Calu3 (cell line): ENCODE measurements around the gene RAD17. TPM values are rescaled to one million over a fixed set of nuclear protein-coding genes. Genes with fewer than 3 reads are reported as not detected.
A peak's percentile ranks its signal among the peaks of the same experiment; 100 is the strongest.
"Not testable (repeated sequence)": the region's sequence is repeated elsewhere in the genome, so short reads cannot be mapped to it uniquely, and the experiment has no call there.

Experiments
- BruUV-seq: library from RNA; stranded (reverse); fragments of 400-500 nt; replicated peaks from 2 replicates; lab custom pipeline; 2021; lab: Mats Ljungman, UMichigan
- CTCF ChIA-PET: fragments of 300-600 bp; sonication (Branson Sonifier 250); formaldehyde crosslinking; loops from one replicate; lab custom pipeline; 2022; ENCODE audit warnings: antibody characterized with exemption; lab: Charles Lee
- DNase-seq: peaks from one replicate; pipeline ENCODE4 v3.0.0; 2022
- H3K27ac Mint-ChIP-seq: one replicate; pipeline ENCODE4 v1.8.0; 2022; ENCODE audit warnings: mixed read lengths; ENCODE audit not compliant: unreplicated experiment
- H3K27me3 Mint-ChIP-seq: one replicate; pipeline ENCODE4 v1.8.0; 2022; ENCODE audit warnings: mixed read lengths; ENCODE audit not compliant: unreplicated experiment
- H3K36me3 Mint-ChIP-seq: one replicate; pipeline ENCODE4 v1.8.0; 2022; ENCODE audit warnings: mild to moderate bottlenecking, moderate library complexity, mixed read lengths; ENCODE audit not compliant: insufficient read depth, unreplicated experiment
- H3K4me1 Mint-ChIP-seq: one replicate; pipeline ENCODE4 v1.8.0; 2022; ENCODE audit warnings: mild to moderate bottlenecking, low read depth, mixed read lengths; ENCODE audit not compliant: unreplicated experiment
- H3K4me3 Mint-ChIP-seq: one replicate; pipeline ENCODE4 v1.8.0; 2022; ENCODE audit warnings: mild to moderate bottlenecking, low read depth, moderate library complexity, mixed read lengths; ENCODE audit not compliant: unreplicated experiment
- H3K9me3 Mint-ChIP-seq: one replicate; pipeline ENCODE4 v1.8.0; 2022; ENCODE audit warnings: low read depth, mixed read lengths; ENCODE audit not compliant: unreplicated experiment
- intact Hi-C: fragments of 100-400 bp; cut with micrococcal nuclease; formaldehyde crosslinking; loops from one replicate; pipeline ENCODE4 v1.10.0; 2022; ENCODE audit not compliant: unreplicated experiment
- total RNA-seq: library from RNA; stranded (reverse); gene quantifications from 2 replicates; pipeline ENCODE4 v1.2.3, GENCODE V29; 2022
- TF ChIP-seq, protein P1 (sequence below): fragments of 200-600 bp; IDR thresholded peaks from one replicate; pipeline ENCODE4 v1.8.0; 2022; ENCODE audit warnings: antibody characterized with exemption; ENCODE audit not compliant: unreplicated experiment

Gene RAD17
- total RNA-seq, 1 experiment from 2014 or later = 16.9 TPM

DNA sequence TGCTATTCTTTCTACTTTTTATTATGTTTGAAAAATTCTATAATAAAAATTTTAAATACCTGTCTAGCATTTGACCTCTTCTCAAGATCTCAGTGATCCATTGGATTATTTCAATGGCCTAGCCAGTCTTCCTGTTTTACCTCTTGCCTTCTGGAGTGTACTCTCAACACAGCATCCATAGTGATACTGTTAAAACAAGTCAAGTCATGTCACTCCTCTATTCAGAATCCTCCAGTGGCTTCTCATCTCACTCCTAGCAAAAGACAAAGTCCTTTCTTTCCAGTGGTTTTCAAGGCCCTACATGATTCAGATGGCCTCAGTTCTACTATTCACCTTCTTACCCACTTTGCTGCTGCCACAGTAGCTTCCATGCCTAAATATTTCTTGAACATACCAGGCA is 47.1 kb downstream of the RAD17 start:
- Mint-ChIP-seq H3K27ac (peak overlapping the region; percentile 87), H3K9me3 (no peaks in the 10 kb centered on the region), H3K27me3 (no peaks in the 10 kb centered on the region), H3K36me3 (peaks cover 47% of the 10 kb centered on the region), H3K4me1 (peaks cover 41% of the 10 kb centered on the region), H3K4me3 (peak overlapping the region; percentile 83)
- TF ChIP-seq, protein P1, sequence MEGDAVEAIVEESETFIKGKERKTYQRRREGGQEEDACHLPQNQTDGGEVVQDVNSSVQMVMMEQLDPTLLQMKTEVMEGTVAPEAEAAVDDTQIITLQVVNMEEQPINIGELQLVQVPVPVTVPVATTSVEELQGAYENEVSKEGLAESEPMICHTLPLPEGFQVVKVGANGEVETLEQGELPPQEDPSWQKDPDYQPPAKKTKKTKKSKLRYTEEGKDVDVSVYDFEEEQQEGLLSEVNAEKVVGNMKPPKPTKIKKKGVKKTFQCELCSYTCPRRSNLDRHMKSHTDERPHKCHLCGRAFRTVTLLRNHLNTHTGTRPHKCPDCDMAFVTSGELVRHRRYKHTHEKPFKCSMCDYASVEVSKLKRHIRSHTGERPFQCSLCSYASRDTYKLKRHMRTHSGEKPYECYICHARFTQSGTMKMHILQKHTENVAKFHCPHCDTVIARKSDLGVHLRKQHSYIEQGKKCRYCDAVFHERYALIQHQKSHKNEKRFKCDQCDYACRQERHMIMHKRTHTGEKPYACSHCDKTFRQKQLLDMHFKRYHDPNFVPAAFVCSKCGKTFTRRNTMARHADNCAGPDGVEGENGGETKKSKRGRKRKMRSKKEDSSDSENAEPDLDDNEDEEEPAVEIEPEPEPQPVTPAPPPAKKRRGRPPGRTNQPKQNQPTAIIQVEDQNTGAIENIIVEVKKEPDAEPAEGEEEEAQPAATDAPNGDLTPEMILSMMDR = no peak
- BruUV-seq = no TSS peak
- CTCF ChIA-PET = interaction anchor here (1.1 kb wide), 1 partner anchor 34 kb away, joined by 3 read pairs; no protein-coding TSS in a partner anchor
- DNase-seq = no peak
- intact Hi-C loops = no loop called here

DNA sequence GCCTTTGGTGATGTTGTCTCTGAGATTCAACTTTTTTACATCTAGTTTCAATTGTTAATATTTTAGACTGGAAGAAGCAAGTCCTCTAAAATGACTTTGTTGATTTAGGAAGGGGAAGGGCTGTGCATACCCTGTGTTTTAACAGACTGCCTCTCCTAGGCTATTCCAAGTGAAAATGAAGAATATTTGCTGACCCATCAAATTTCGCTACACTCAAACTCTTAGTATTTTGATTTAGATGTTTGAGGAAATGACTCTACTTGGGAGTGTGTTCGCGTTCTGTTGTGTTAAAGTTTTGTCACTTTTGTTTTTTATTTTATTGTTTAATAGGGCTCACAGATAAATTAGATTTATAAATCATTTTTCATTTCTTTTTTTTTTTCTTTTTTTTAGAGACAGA is 48.9 kb downstream of the RAD17 start:
- TF ChIP-seq, protein P1 = no peak
- Mint-ChIP-seq H3K4me3 (no peak overlapping the region), H3K27ac (no peak overlapping the region), H3K36me3 (peaks cover 53% of the 10 kb centered on the region), H3K9me3 (peaks cover 2% of the 10 kb centered on the region), H3K4me1 (peaks cover 41% of the 10 kb centered on the region), H3K27me3 (no peaks in the 10 kb centered on the region)
- intact Hi-C loops = no loop called here
- BruUV-seq = no TSS peak
- DNase-seq = no peak
- CTCF ChIA-PET = no interaction called here

DNA sequence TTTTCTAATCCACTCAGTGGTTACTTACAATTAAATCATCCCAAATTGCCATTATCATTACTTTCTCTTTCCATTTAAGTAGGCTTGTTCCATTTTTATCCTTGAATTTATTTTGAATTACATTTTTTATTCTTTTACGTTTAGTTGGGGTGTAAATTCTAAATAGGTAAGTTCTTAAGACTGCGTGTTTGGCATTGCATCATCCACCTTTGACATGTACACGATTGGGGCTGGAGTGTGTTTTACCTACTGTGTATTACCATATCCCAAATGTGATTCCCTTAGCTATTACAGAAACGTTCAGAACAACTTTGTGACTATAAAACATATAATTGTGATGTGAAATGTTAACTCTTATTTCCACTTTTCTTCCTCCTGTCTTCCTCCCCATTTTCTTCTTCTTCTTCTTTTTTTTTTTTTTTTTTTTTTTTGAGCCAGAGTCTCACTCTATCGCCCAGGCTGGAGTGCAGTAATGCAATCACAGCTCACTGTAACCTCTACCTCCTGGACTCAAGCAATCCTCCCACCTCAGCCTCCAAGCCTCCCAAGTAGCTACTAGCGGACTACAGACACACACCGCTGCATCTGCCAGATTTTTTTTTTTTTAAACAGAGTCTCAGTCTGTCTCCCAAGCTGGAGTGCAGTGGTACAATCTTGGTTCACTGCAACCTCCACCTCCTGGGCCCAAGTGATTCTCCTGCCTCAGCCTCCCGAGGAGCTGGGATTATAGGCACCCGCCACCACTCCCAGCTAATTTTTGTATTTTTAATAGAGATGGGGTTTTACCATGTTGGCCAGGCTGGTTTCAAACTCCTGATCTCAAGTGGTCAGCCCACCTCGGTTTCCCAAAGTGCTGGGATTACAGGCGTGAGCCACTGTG is 62.0 kb downstream of the RAD17 start:
- H3K36me3 Mint-ChIP-seq = peaks cover 29% of the 10 kb centered on the region
- intact Hi-C loops = no loop called here
- no peak for DNase-seq
- CTCF ChIA-PET = no interaction called here
- no TSS peak for BruUV-seq
- H3K27me3 Mint-ChIP-seq = no peaks in the 10 kb centered on the region
- no peak overlapping the region for H3K4me3 Mint-ChIP-seq
- H3K9me3 Mint-ChIP-seq = no peaks in the 10 kb centered on the region
- TF ChIP-seq, protein P1 = no peak
- H3K27ac Mint-ChIP-seq = no peak overlapping the region
- no peaks in the 10 kb centered on the region for H3K4me1 Mint-ChIP-seq

DNA sequence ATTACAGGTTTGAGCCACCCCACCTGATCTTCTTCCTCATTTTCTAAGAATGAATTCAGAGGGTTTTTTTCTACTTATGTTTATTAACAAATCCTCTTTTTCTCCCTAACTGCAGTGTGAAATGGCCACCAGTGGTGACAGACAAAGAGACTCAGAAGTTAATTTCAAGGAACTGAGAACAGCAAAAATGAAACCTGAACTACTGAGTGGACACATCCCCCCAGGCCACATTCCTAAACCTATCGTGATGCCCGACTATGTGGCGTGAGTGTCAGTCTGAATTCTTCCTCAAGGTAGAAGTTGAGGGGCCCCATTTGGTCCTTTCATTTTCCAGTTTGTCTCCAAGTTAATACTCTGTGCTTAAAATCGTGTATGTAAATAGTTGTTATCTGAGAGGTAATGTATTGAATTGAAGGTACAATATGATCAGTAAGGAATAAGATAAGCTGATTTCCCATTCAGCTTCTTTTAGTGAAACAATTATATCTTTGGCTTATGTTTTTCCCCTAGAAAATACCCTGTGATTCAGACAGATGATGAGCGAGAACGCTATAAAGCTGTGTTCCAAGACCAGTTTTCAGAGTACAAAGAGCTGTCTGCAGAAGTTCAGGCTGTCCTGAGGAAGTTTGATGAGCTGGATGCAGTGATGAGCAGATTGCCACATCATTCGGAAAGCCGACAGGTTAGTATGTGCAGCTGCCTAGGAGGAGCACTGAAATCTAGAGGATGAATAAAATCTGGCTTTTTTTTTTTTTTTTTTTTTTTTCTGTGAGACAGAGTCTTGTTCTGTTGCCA is 63.0 kb downstream of the RAD17 start:
- intact Hi-C loops = no loop called here
- CTCF ChIA-PET = no interaction called here
- Mint-ChIP-seq H3K36me3 (peaks cover 29% of the 10 kb centered on the region), H3K27ac (no peak overlapping the region), H3K27me3 (no peaks in the 10 kb centered on the region), H3K4me3 (no peak overlapping the region), H3K9me3 (no peaks in the 10 kb centered on the region), H3K4me1 (no peaks in the 10 kb centered on the region)
- BruUV-seq = no TSS peak
- DNase-seq = no peak
- TF ChIP-seq, protein P1 = no peak

DNA sequence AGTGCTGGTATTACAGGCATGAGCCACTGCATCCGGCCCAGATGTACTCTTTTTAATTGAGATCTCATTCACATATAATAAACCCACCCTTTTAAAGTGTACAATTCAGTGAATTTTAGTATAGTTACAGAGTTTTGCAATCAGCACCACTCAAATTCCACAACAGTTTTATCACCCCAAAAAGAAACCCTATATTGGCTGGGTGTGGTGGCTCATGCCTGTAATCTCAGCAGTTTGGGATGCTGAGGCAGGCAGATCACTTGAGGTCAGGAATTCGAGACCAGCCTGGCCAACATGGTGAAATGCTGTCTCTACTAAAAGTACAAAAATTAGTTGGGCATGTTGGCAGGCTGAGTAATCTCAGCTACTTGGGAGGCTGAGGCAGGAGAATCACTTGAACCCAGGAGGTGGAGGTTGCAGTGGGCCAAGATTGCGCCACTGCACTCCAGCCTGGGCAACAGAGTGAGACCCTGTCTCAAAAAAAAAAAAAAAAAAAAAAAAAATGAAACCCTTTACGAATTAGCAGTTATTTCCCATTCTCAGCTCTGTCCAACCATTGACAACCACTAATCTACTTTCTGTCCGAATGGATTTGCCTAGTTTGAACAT is 65.8 kb downstream of the RAD17 start:
- DNase-seq, BruUV-seq, H3K9me3 Mint-ChIP-seq, intact Hi-C loops, H3K4me3 Mint-ChIP-seq, H3K27ac Mint-ChIP-seq, H3K27me3 Mint-ChIP-seq, H3K4me1 Mint-ChIP-seq: not testable (repeated sequence)
- peaks cover 29% of the 10 kb centered on the region for H3K36me3 Mint-ChIP-seq
- CTCF ChIA-PET = interaction anchor here (0.6 kb wide), 1 partner anchor 218 kb away, joined by 3 read pairs; a partner anchor contains a TSS
